Loucy (cell line): ENCODE results near the gene CPED1.

Experiments
- EZH2phosphoT487 ChIP-seq: fragments of 200-600 bp; IDR thresholded peaks from 2 replicates; pipeline ENCODE4 v1.6.1; 2018; ENCODE audit warnings: antibody characterized with exemption, mild to moderate bottlenecking, moderate library complexity, borderline replicate concordance
- TF ChIP-seq, protein P1 (sequence below): fragments of 200-600 bp; sonication (generic); conservative IDR thresholded peaks from 2 replicates; pipeline ENCODE4 v1.5.1; 2014; ENCODE audit warnings: mild to moderate bottlenecking, antibody characterized with exemption, low read length

DNA sequence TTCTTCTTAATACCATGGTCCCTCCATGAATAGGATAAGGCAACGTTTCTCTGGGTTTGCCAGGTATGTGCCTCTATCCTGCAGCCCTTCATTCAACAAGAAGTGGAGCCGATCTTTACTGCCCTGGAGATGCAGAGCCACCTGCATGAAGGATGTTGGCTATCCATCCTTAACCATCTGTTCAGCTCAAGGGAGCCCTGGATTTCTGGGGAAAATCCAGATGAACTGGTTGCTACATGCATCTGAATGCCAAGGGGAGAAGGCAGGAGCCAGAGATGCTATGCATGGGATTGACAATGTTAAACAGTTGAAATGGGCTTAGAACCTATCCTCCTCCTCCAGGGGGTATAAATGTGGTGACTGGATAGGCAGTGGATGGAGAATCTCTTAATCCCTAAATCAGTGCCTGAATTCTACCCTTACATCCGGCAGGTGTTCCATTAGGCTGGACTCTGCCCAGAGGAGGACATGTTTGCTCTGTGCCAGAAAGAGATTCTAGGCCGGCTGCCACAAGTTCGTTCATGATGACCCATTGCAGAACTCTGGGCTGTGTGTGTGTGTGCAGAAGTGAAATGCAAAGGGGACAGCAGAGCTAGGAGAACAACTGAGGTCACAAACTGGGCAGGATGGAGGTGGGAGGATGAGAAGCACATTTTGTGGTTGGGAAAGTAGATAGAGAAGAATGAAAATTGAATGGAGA lies 15.6 kb downstream of the CPED1 start:
- TF ChIP-seq, protein P1, sequence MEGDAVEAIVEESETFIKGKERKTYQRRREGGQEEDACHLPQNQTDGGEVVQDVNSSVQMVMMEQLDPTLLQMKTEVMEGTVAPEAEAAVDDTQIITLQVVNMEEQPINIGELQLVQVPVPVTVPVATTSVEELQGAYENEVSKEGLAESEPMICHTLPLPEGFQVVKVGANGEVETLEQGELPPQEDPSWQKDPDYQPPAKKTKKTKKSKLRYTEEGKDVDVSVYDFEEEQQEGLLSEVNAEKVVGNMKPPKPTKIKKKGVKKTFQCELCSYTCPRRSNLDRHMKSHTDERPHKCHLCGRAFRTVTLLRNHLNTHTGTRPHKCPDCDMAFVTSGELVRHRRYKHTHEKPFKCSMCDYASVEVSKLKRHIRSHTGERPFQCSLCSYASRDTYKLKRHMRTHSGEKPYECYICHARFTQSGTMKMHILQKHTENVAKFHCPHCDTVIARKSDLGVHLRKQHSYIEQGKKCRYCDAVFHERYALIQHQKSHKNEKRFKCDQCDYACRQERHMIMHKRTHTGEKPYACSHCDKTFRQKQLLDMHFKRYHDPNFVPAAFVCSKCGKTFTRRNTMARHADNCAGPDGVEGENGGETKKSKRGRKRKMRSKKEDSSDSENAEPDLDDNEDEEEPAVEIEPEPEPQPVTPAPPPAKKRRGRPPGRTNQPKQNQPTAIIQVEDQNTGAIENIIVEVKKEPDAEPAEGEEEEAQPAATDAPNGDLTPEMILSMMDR, result no peak
- no peak for TF ChIP-seq EZH2phosphoT487
